Fibroblast of villous mesenchyme (primary cell): ENCODE results near the gene TOP1. TPM values are rescaled to one million over a fixed set of nuclear protein-coding genes. Genes with fewer than 3 reads are reported as not detected.

ENCODE experiments used
- DNase-seq: peaks from one replicate; pipeline ENCODE4 v3.0.0-alpha.2; 2010; ENCODE audit warnings: low read depth
- H3K4me3 ChIP-seq: 2 replicates; pipeline ENCODE4 v1.5.1; 2011; ENCODE audit warnings: low read depth, mild to moderate bottlenecking, low read length
- total RNA-seq: library from RNA; depleted of rRNA; stranded (reverse); fragments of >200 nt; gene quantifications from 2 replicates; pipeline ENCODE4 v1.2.3, GENCODE V29; 2012
- TF ChIP-seq, protein P1 (sequence below): IDR thresholded peaks from 2 replicates; pipeline ENCODE4 v1.5.1; 2012; ENCODE audit warnings: low read depth, mild to moderate bottlenecking, low read length; ENCODE audit not compliant: insufficient read depth

The TOP1 gene
- total RNA-seq, 1 donor: 19.9 TPM

GRCh38 chr20:41152108-41152757 lies 123.6 kb downstream of the TOP1 start:
- TF ChIP-seq, protein P1, sequence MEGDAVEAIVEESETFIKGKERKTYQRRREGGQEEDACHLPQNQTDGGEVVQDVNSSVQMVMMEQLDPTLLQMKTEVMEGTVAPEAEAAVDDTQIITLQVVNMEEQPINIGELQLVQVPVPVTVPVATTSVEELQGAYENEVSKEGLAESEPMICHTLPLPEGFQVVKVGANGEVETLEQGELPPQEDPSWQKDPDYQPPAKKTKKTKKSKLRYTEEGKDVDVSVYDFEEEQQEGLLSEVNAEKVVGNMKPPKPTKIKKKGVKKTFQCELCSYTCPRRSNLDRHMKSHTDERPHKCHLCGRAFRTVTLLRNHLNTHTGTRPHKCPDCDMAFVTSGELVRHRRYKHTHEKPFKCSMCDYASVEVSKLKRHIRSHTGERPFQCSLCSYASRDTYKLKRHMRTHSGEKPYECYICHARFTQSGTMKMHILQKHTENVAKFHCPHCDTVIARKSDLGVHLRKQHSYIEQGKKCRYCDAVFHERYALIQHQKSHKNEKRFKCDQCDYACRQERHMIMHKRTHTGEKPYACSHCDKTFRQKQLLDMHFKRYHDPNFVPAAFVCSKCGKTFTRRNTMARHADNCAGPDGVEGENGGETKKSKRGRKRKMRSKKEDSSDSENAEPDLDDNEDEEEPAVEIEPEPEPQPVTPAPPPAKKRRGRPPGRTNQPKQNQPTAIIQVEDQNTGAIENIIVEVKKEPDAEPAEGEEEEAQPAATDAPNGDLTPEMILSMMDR: no peak
- no peak for DNase-seq
- H3K4me3 ChIP-seq: no peak overlapping the region

- DNase-seq: no peak
- no peak overlapping the region for H3K4me3 ChIP-seq
- TF ChIP-seq, protein P1: no peak
Observed at GRCh38 chr20:41154436-41155176, 126.0 kb downstream of the TOP1 start.

GRCh38 chr20:41155261-41155660 lies 126.6 kb downstream of the TOP1 start:
- no peak overlapping the region for H3K4me3 ChIP-seq
- no peak for DNase-seq
- TF ChIP-seq, protein P1: no peak

DNA sequence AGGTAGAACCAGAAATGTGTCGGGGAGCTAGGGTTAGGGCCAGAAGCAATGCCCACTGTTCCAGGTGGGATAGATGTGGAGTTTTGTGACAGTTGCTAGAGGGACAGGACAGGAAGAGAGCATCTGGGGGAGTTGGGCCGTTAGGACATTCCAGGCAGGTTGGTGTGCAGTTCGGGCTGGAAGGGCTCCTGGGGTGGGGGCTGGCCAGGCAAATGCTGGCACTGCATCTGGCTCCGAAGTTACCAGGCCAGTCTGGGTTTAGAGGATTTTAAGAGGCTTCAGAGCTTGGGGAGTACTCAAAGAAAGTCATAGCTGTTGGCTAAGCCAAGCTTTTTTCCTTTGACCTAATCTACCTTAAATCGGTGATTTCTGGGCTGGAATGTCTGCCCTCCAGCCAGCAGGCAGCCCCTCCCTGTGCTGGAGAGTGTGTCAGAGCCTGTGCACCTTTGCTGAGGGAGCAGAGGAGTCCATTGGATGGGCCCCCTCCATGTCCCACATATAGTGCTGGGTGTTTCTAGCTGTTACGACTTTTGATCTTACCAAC lies 129.5 kb downstream of the TOP1 start:
- no peak for DNase-seq
- no peak overlapping the region for H3K4me3 ChIP-seq
- TF ChIP-seq, protein P1: no peak

DNA sequence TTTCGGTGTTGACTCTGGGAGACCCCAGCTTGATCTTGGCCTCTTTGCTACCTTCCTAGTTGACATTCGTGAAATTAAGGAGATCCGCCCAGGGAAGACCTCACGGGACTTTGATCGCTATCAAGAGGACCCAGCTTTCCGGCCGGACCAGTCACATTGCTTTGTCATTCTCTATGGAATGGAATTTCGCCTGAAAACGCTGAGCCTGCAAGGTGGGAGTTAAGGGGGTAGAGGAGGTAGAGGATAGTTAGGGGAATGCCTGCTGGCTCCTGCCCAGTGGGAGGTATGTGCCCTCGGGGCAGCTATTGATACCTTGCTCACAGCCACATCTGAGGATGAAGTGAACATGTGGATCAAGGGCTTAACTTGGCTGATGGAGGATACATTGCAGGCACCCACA lies 130.9 kb downstream of the TOP1 start:
- TF ChIP-seq, protein P1: no peak
- no peak for DNase-seq
- H3K4me3 ChIP-seq: no peak overlapping the region

DNA sequence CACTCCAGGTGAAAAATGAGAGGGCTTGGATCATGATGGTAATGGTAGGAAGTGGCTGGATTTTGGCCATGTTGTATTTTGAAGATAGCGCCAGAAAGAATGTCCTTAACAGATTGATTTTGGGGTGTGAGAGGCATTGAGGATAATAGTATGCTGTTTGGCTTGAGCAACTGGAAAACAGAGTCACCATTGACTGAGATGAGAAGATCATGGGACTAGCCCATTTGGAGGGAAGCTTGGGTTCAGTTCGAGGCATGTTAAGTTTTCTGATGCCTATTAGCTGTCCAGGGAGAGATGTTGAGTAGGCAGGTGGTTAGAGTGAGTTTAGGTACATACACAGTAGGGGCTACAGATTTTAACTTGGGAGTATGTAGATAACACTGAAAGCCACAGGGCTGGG lies 132.1 kb downstream of the TOP1 start:
- no peak for DNase-seq
- TF ChIP-seq, protein P1: no peak

More for the DNA sequence above, 132.1 kb downstream of the TOP1 start:
- H3K4me3 ChIP-seq: no peak overlapping the region
